Activated naive CD8-positive, alpha-beta T cell treated with anti-CD3 and anti-CD28 coated beads, Interleukin-2, amount 50 U/mL, for 24 hours (primary cell): Measurements from ENCODE around the gene SP6.

Experiments used
- ATAC-seq: fragments of 150-1000 bp; cut with Tn5 transposase; one replicate; pipeline ENCODE4 v1.10.0; 2021
- DNase-seq: peaks from one replicate; pipeline ENCODE4 v3.0.0; 2021
- H3K27ac Mint-ChIP-seq: one replicate; pipeline ENCODE4 v1.8.0; 2021; ENCODE audit warnings: mild to moderate bottlenecking, mixed read lengths
- H3K27me3 Mint-ChIP-seq: one replicate; pipeline ENCODE4 v1.8.0; 2021; ENCODE audit warnings: mixed read lengths
- H3K36me3 Mint-ChIP-seq: one replicate; pipeline ENCODE4 v1.8.0; 2021; ENCODE audit warnings: low read depth, mixed read lengths
- H3K4me1 Mint-ChIP-seq: one replicate; pipeline ENCODE4 v1.8.0; 2021; ENCODE audit warnings: mixed read lengths
- H3K4me3 Mint-ChIP-seq: one replicate; pipeline ENCODE4 v1.8.0; 2021; ENCODE audit warnings: mild to moderate bottlenecking, moderate library complexity, mixed read lengths
- H3K9me3 Mint-ChIP-seq: one replicate; pipeline ENCODE4 v1.8.0; 2021; ENCODE audit warnings: mixed read lengths

Gene SP6

DNA sequence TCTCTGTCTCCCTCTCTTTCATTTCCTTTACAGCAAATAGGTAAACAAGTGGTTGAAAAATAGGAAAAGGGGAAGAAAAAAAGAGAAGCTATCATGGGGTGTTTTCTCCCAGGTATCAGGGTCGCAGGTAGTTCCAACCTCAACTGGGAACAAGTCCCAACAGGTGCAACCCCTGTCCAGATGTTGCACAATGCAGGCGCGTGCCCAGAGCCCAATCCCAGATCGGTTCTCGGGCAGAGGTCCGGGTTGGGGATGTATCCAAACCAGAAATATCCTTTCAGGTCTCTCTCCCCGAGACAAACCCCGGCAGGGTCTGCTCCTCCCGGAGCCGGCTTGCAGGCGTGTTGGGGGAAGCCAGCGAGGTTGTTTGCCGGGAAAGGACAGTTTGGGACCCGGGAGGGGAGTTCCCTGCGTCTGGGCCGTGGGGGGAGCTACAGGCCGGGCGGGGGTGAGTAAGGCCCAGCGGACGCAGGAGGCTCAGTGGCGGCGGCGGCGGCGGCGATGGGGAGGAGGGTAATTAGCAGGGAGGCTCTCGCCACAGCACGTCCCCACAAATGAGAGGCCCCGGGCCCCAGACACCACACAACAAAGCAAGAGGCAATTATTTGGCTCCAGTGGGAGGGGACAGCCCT, 21.2 kb upstream of the SP6 start:
- Mint-ChIP-seq H3K36me3 (no peaks in the 10 kb centered on the region), H3K27me3 (peaks cover 58% of the 10 kb centered on the region), H3K27ac (no peak overlapping the region), H3K4me3 (no peak overlapping the region), H3K9me3 (no peaks in the 10 kb centered on the region), H3K4me1 (no peaks in the 10 kb centered on the region)
- DNase-seq, result no peak
- no peak for ATAC-seq

DNA sequence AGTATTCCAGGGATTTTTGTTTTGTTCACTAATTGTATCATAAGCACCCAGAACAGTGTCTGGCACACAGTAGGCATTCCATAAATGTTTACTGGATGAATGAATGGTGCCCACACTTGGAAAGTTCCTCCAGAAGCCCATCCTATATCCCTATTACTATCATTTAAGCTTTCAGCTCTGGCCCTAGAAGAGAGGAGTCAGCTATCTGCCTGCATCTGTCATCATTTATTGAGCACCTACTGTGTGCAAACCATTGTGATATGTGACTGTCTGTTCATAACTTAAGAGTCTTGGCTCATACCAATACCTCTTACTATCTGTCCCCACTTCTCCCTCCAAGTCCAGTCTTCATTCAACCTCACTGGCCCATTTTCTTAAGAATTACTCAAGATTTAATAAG, 20.1 kb upstream of the SP6 start:
- DNase-seq (no peak), ATAC-seq (no peak)
- H3K27me3 Mint-ChIP-seq, result peaks cover 58% of the 10 kb centered on the region
- no peaks in the 10 kb centered on the region for H3K36me3 Mint-ChIP-seq
- no peak overlapping the region for H3K4me3 Mint-ChIP-seq
- H3K4me1 Mint-ChIP-seq, result no peaks in the 10 kb centered on the region
- no peaks in the 10 kb centered on the region for H3K9me3 Mint-ChIP-seq
- H3K27ac Mint-ChIP-seq, result no peak overlapping the region

DNA sequence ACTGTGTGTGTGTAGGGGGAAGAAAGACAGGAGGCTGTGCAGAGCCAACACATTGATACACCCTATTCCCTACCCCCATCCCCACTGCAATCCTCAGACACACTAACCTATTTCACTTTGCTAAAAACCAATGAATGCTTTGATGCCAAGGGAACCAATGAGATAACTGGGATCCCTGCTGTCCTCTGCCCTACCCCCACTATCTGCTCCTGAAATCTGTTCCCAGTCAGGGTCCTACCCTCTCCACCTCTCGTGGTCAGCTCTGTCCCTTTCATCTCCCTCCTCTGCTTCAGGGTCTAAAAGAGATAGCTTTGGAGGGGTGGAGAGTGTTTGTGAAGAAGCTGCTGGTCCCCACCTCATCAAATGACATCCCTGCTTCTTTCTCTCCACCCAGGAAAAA, 19.1 kb upstream of the SP6 start:
- Mint-ChIP-seq H3K4me1 (peaks cover 3% of the 10 kb centered on the region), H3K4me3 (no peak overlapping the region), H3K27ac (no peak overlapping the region), H3K9me3 (no peaks in the 10 kb centered on the region), H3K27me3 (peaks cover 55% of the 10 kb centered on the region), H3K36me3 (no peaks in the 10 kb centered on the region)
- no peak for ATAC-seq
- no peak for DNase-seq

DNA sequence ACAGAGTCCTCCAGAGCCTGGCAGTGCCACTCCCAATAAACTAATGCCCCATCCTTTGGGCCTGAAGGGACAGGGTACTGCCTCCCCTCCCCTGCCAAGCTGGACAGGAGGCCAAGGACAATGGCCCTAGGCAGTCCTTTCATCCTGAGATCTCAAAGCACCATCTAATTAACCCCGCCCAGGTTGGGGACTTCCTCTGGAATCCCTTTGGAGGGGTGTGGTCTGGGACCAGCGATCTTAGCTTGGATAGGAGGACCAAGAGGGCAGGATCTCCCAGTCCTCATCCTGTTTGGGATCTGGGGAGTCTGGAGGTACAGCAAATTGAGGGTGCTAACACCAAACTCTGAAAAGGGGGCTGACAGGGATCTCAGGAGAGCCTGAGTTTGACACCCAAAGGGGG, 18.2 kb upstream of the SP6 start:
- H3K27me3 Mint-ChIP-seq, result peaks cover 50% of the 10 kb centered on the region
- H3K4me3 Mint-ChIP-seq, result no peak overlapping the region
- no peaks in the 10 kb centered on the region for H3K9me3 Mint-ChIP-seq
- ATAC-seq, result no peak
- peaks cover 6% of the 10 kb centered on the region for H3K4me1 Mint-ChIP-seq
- H3K36me3 Mint-ChIP-seq, result no peaks in the 10 kb centered on the region
- H3K27ac Mint-ChIP-seq, result no peak overlapping the region
- no peak for DNase-seq

DNA sequence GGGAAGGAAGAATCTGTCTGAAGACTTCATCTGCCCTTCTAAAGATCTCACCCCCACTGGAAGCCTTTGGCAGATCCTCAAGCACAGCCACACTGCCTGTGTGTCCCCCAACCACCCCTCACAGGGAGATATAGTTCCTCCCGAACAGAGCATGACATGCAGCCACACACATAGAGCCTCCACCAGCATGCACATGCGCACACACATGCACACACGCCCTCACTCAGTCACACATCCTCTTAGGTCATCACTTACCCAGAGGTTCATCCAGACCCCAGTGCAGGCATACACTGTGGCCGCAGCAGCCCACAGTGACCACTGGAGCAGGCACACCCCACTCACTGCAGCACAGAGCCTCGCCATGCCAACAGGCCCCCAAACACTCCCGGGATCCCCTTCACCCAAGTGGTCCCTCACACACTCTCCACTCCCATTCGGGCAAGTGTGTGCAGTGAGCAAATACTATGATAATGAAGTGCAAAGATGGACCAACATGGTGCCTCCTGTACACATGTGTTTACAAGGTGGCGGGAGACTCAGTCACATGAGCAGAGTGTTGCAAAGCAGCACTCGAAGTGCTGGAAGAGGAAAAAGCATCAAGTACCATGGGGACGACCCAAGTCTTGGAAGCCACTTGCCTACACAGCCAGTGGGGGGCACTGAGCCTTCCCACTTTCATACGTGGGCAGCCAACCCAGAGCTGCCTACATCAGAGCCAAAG, 17.0 kb upstream of the SP6 start:
- H3K27ac Mint-ChIP-seq, result no peak overlapping the region
- DNase-seq (no peak), ATAC-seq (no peak)

DNA sequence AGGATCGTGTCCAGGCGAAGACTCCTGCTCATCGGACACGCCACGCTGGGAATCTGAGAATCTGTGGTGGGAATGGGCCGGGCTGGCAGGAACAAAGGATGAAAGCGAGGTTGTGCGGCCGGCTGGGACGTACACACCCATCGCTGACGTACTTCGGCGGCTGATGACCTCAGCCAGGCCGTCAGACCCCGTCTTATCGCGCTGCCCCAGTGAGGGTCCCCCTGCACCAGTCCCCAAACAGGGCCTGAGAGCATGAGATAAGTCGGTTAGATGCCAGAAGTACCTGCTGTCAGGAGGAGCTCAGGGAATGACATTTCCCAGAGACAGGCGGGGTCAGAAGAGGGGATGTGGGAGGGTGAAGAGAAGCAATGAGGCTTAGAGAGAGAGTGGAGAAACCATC, 16.0 kb upstream of the SP6 start:
- no peaks in the 10 kb centered on the region for H3K9me3 Mint-ChIP-seq

More for the DNA sequence above, 17.0 kb upstream of the SP6 start:
- H3K9me3 Mint-ChIP-seq, result no peaks in the 10 kb centered on the region
- peaks cover 42% of the 10 kb centered on the region for H3K27me3 Mint-ChIP-seq
- no peaks in the 10 kb centered on the region for H3K36me3 Mint-ChIP-seq
- peaks cover 9% of the 10 kb centered on the region for H3K4me1 Mint-ChIP-seq
- H3K4me3 Mint-ChIP-seq, result no peak overlapping the region

DNA sequence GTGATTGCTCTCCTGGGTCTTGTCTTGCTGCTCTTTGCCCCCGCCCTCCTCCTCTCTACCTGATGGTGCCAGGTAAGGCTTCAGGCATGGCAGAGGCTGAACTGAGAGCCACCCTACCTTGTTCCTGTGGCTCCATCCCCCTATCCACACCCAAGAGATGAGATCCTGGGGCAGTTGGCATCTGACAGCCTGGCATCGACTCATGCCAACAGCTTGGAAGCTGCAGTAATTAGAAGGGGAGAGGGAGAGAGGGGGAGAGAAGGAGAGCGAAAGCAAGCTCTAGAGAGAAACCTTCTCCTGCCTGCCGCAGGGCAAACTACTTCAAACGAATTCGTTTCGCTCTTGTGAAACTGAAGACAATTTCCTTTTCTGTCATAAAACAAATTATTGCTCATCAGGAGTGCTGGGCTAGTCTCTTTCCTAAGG, 13.8 kb upstream of the SP6 start:
- DNase-seq, result no peak
- Mint-ChIP-seq H3K27ac (no peak overlapping the region), H3K36me3 (no peaks in the 10 kb centered on the region), H3K4me3 (no peak overlapping the region), H3K27me3 (peaks cover 16% of the 10 kb centered on the region), H3K4me1 (peaks cover 15% of the 10 kb centered on the region), H3K9me3 (no peaks in the 10 kb centered on the region)
- no peak for ATAC-seq

More for the DNA sequence above, 16.0 kb upstream of the SP6 start:
- no peaks in the 10 kb centered on the region for H3K36me3 Mint-ChIP-seq
- H3K4me3 Mint-ChIP-seq, result no peak overlapping the region
- DNase-seq (no peak), ATAC-seq (no peak)
- peaks cover 15% of the 10 kb centered on the region for H3K4me1 Mint-ChIP-seq
- H3K27ac Mint-ChIP-seq, result no peak overlapping the region
- H3K27me3 Mint-ChIP-seq, result peaks cover 36% of the 10 kb centered on the region

DNA sequence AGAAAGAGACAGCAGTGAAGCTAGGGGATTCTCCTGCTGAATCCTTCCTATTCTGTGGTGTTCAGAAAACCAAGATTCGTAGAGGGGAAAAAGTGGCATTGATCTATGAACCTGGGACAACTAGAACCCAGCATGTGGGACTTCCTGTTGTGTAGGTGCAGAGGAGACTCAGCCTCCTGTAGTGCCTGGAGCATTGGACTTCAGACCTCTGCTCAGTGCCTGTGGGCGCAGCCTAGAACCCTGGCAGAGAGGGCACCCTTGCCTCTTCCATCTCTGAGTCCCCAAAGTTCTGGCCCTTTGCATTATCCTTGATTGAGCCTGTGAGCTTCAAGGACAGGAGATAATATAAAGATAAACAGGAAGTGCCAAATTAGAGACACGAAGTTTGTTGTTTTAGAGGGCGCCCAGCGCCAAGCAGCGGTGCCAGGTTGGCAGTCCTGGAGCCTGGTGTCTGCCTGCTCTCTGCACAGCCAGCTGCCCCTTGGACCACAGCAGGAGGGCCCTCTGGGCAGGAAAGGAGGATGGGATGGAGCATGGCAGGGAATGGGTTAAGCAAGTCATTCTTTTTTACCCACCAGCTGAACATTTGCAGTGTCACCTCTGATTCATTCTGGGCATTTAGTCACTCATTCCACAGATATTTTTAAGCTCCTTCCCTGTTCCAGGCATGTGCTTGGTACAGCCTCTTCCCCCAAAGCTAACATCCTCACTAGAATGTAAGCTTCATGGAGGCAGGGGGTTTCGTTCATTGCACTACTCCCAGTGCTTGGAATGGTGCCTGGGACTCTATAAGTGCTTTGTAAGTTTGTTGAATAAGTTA, 11.9 kb upstream of the SP6 start:
- no peak for ATAC-seq
- no peaks in the 10 kb centered on the region for H3K36me3 Mint-ChIP-seq
- no peak for DNase-seq
- H3K9me3 Mint-ChIP-seq, result no peaks in the 10 kb centered on the region
- peak overlapping the region; percentile 53 for H3K27ac Mint-ChIP-seq
- no peak overlapping the region for H3K4me3 Mint-ChIP-seq
- H3K27me3 Mint-ChIP-seq, result peaks cover 13% of the 10 kb centered on the region
- peaks cover 15% of the 10 kb centered on the region for H3K4me1 Mint-ChIP-seq

DNA sequence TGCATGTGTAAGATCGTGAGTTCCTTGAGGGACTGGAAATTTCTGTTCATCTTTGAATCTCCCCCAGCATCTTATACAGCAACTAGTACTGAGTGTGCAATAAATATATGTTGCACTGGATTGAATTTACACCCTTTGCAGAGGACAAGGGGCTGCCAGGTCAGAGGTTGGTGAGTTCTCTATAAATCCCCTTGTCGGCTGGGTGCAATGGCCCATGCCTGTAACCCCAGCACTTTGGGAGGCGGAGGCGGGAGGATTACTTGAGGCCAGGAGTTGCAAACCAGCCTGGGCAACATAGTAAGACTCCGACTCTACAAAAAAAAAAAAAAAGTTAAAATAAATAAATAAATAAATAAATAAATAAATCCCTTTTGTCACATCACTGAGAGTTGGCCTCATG, 9.4 kb upstream of the SP6 start:
- Mint-ChIP-seq H3K27ac (no peak overlapping the region), H3K4me1 (peaks cover 13% of the 10 kb centered on the region), H3K9me3 (no peaks in the 10 kb centered on the region), H3K27me3 (peaks cover 14% of the 10 kb centered on the region), H3K36me3 (no peaks in the 10 kb centered on the region), H3K4me3 (no peak overlapping the region)
- no peak for ATAC-seq
- no peak for DNase-seq

DNA sequence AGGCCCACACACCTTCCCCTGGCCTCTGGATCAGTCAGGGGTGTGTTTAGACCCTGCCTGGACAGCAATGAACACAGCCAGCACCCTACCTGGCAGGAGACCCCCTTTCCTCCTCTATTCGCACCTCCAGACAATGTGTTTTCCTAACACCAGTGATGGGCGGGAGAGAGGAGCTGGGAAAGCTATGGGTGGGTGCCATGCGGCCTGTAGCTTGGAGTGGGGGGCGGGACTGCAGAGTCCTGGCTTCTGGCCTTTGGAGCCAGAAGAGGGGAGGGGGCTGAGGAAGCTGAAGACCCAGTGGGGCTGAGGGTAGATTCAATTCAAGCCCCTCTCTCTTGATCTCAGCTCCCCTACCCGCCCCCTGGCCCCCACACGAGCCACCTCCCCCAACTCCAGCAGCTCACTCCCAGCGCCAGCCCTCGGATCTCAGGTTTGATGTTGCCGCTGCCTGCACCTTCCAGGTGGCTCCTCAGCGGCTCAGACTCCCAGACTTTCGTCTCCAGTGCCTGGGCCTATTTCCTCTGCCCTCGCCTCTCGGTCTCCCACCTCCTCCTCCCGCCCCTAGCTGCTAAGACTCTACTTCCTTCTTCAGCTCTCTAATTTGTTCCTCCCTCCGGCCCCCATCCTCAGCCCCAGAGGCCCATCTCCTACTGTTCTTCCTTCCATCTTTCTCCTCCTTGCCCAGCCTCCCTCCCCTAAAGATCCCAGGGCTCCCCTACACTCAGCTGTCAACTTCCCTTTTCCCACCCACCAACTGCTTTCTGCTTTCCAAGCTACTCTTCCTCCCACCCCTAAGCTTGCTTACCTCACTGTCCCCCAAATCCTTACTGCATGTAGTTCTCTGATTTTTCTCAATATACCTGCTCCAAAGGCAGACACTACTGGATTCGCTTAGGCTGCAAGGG, 6.8 kb upstream of the SP6 start:
- Mint-ChIP-seq H3K36me3 (no peaks in the 10 kb centered on the region), H3K27me3 (peaks cover 38% of the 10 kb centered on the region), H3K9me3 (no peaks in the 10 kb centered on the region), H3K4me3 (no peak overlapping the region), H3K4me1 (peaks cover 4% of the 10 kb centered on the region), H3K27ac (no peak overlapping the region)
- DNase-seq (no peak), ATAC-seq (no peak)

DNA sequence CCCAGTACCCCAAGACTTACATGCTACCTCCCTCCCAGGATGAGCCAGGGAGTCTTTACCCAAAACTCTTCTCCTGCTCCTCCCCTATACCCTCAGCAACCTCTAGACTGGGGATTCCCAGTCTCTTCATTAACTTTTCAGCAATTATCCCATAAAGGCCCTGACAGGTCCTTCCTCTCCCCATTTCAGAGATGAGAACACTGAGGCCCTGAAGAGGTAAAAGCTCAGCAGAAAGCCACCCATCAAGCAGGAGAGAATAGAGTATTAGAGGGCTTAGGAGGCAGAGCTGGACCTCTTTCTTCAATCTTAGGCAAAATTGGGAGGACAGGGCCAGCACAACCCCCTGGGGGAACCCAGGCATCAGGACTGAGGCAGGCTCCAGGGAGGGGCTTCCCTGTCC, 5.9 kb upstream of the SP6 start:
- H3K27me3 Mint-ChIP-seq, result peaks cover 47% of the 10 kb centered on the region
- DNase-seq (no peak), ATAC-seq (no peak)
- H3K4me3 Mint-ChIP-seq, result no peak overlapping the region
- no peaks in the 10 kb centered on the region for H3K9me3 Mint-ChIP-seq
- H3K27ac Mint-ChIP-seq, result no peak overlapping the region
- H3K36me3 Mint-ChIP-seq, result no peaks in the 10 kb centered on the region
- H3K4me1 Mint-ChIP-seq, result peaks cover 7% of the 10 kb centered on the region

DNA sequence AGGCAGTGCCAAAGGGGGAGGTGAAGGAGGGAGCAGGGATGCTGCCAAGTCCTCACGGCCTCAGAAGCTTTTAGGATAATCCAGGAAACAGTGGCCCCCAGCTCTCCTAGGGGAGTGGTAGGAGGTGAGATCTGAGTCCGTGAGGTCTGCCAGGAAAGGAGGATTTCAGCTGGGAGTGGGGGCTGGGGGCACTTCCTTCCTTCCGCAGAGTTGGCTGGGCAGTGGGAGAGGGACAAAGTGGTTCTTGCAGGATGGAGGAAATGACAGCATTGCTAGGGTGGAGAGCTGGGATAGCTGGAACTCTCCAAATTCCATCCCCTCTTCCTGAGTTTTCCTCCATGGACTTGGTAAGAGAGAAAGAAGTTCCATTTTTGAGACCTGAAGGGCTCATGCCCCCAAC, 4.8 kb upstream of the SP6 start:
- ATAC-seq (no peak), DNase-seq (no peak)
- H3K4me3 Mint-ChIP-seq, result no peak overlapping the region
- peaks cover 11% of the 10 kb centered on the region for H3K4me1 Mint-ChIP-seq
- no peaks in the 10 kb centered on the region for H3K9me3 Mint-ChIP-seq
- peaks cover 52% of the 10 kb centered on the region for H3K27me3 Mint-ChIP-seq
- no peaks in the 10 kb centered on the region for H3K36me3 Mint-ChIP-seq
- H3K27ac Mint-ChIP-seq, result no peak overlapping the region

DNA sequence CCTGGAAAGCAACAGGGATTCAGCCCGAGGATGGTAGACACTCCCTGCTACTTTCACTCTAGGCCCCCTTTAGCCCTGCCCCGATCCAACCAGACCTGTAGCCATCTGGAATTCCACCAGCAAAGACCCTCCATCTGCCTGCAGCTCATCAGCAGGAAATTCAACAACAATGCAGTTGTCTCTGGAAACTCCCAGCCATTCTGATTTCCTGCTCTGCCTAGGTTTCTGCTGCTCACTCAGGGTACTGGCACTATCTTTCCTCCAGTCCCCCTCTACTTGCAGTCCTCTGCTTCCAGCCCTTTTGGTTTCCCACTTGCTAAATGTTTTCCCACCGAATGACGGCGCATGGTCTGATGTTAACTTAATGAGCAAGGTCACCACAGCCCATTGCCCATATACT, 2.7 kb upstream of the SP6 start:
- no peak overlapping the region for H3K27ac Mint-ChIP-seq
- H3K36me3 Mint-ChIP-seq, result no peaks in the 10 kb centered on the region
- no peaks in the 10 kb centered on the region for H3K9me3 Mint-ChIP-seq
- no peak for ATAC-seq
- DNase-seq, result no peak
- H3K27me3 Mint-ChIP-seq, result peaks cover 67% of the 10 kb centered on the region
- peaks cover 19% of the 10 kb centered on the region for H3K4me1 Mint-ChIP-seq
- H3K4me3 Mint-ChIP-seq, result no peak overlapping the region
